OCI-LY1 (cell line): ENCODE results near the gene IQGAP2.

ENCODE experiments used
- H2AFZ ChIP-seq: fragments of 200-600 bp; sonication (generic), shearing (Covaris generic); 2 replicates; pipeline ENCODE4 v1.6.0; 2014; ENCODE audit warnings: antibody characterized with exemption, mild to moderate bottlenecking, low read length
- H3F3A ChIP-seq: fragments of 200-600 bp; sonication (generic), shearing (Covaris generic); 2 replicates; pipeline ENCODE4 v1.6.0; 2014; ENCODE audit warnings: mild to moderate bottlenecking, antibody characterized with exemption, low read length, moderate library complexity; ENCODE audit not compliant: insufficient read depth
- H3K27ac ChIP-seq: fragments of 200-600 bp; sonication (generic); 2 replicates; pipeline ENCODE4 v1.5.1; 2014; ENCODE audit warnings: low read length, mixed run types, mild to moderate bottlenecking, low read depth; ENCODE audit not compliant: poor library complexity, severe bottlenecking
- H3K27me3 ChIP-seq: fragments of 200-600 bp; sonication (generic); 2 replicates; pipeline ENCODE4 v1.6.0; 2014; ENCODE audit warnings: antibody characterized with exemption, mild to moderate bottlenecking, low read length, moderate library complexity; ENCODE audit not compliant: insufficient read depth
- H3K36me3 ChIP-seq: fragments of 200-600 bp; sonication (generic); 2 replicates; pipeline ENCODE4 v1.6.1; 2014; ENCODE audit warnings: mild to moderate bottlenecking, antibody characterized with exemption, low read length, moderate library complexity, mixed read lengths; ENCODE audit not compliant: insufficient read depth
- H3K4me1 ChIP-seq: fragments of 200-600 bp; sonication (generic); 2 replicates; pipeline ENCODE4 v1.5.1; 2014; ENCODE audit warnings: mild to moderate bottlenecking, low read length, moderate library complexity; ENCODE audit not compliant: insufficient read depth, severe bottlenecking
- H3K4me2 ChIP-seq: fragments of 200-600 bp; sonication (generic), shearing (Covaris generic); 2 replicates; pipeline ENCODE4 v1.6.1; 2014; ENCODE audit warnings: low read length
- H3K4me3 ChIP-seq: fragments of 200-600 bp; sonication (generic); 2 replicates; pipeline ENCODE4 v1.5.1; 2014; ENCODE audit warnings: low read length, low read depth, mild to moderate bottlenecking, mixed read lengths; ENCODE audit not compliant: poor library complexity, severe bottlenecking
- H3K79me2 ChIP-seq: fragments of 200-600 bp; shearing (Covaris generic); 2 replicates; pipeline ENCODE4 v1.6.1; 2016; ENCODE audit warnings: mixed run types, low read length, mixed read lengths; ENCODE audit not compliant: insufficient read depth
- H3K9ac ChIP-seq: fragments of 200-600 bp; sonication (generic), shearing (Covaris generic); 2 replicates; pipeline ENCODE4 v1.6.1; 2014; ENCODE audit warnings: mild to moderate bottlenecking, low read length, mixed read lengths
- H3K9me2 ChIP-seq: fragments of 200-600 bp; sonication (generic), shearing (Covaris generic); 2 replicates; pipeline ENCODE4 v1.6.1; 2014; ENCODE audit warnings: low read depth, mild to moderate bottlenecking, low read length, mixed read lengths
- H3K9me3 ChIP-seq: fragments of 200-600 bp; shearing (Covaris generic); 2 replicates; pipeline ENCODE4 v1.6.1; 2014; ENCODE audit warnings: low read length, mixed read lengths
- H4K20me1 ChIP-seq: fragments of 200-600 bp; sonication (generic), shearing (Covaris generic); 2 replicates; pipeline ENCODE4 v1.6.0; 2016; ENCODE audit warnings: mild to moderate bottlenecking, low read length; ENCODE audit not compliant: insufficient read depth
- CTCF ChIP-seq: fragments of 200-600 bp; sonication (generic), shearing (Covaris generic); IDR thresholded peaks from 2 replicates; pipeline ENCODE4 v1.5.1; 2017; ENCODE audit warnings: mild to moderate bottlenecking, antibody characterized with exemption, low read length, moderate library complexity, mixed read lengths
- EZH2 ChIP-seq: fragments of 200-600 bp; sonication (generic), shearing (Covaris generic); IDR thresholded peaks from 2 replicates; pipeline ENCODE4 v1.8.0; 2017; ENCODE audit warnings: borderline replicate concordance, mixed run types, mild to moderate bottlenecking, antibody characterized with exemption, low read length, moderate library complexity, mixed read lengths

The IQGAP2 gene

GRCh38 chr5:76667495-76667894, 264.4 kb downstream of the IQGAP2 start:
- H3K4me1 ChIP-seq: no peaks in the 10 kb centered on the region
- H3K79me2 ChIP-seq: no peaks in the 10 kb centered on the region
- H3K27me3 ChIP-seq: no peaks in the 10 kb centered on the region
- TF ChIP-seq CTCF (no peak), EZH2 (no peak)
- H3K9me3 ChIP-seq: no peaks in the 10 kb centered on the region
- no peaks in the 10 kb centered on the region for H3F3A ChIP-seq
- no peaks in the 10 kb centered on the region for H4K20me1 ChIP-seq
- no peak overlapping the region for H2AFZ ChIP-seq
- no peak overlapping the region for H3K4me3 ChIP-seq
- no peak overlapping the region for H3K4me2 ChIP-seq
- no peak overlapping the region for H3K27ac ChIP-seq
- no peaks in the 10 kb centered on the region for H3K36me3 ChIP-seq
- H3K9me2 ChIP-seq: no peaks in the 10 kb centered on the region
- H3K9ac ChIP-seq: no peak overlapping the region

DNA sequence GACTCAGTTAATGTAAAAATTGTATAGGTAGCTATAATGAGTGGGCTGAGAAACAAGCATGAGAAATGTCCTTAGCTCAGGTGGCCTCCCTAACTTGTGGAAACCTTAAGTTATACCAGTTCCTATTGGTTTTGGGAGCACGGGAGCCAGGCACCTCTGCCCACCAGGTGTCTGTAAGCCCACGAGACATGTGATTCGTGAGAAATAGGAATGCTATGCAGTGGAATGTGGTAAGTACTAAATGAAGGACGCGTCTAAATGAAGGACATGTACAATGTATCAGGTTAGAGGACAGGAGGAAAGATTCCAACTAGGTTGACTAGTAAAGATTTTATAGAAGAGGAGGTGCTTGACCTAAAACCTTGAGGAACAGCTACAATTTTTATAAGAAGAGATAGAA, 266.2 kb downstream of the IQGAP2 start:
- no peaks in the 10 kb centered on the region for H3F3A ChIP-seq
- H2AFZ ChIP-seq: no peak overlapping the region
- no peak overlapping the region for H3K9ac ChIP-seq
- no peaks in the 10 kb centered on the region for H3K9me3 ChIP-seq
- H3K27me3 ChIP-seq: no peaks in the 10 kb centered on the region
- H3K36me3 ChIP-seq: no peaks in the 10 kb centered on the region
- H3K27ac ChIP-seq: no peak overlapping the region
- H3K4me3 ChIP-seq: no peak overlapping the region
- no peaks in the 10 kb centered on the region for H3K79me2 ChIP-seq
- no peaks in the 10 kb centered on the region for H3K4me1 ChIP-seq
- H3K4me2 ChIP-seq: no peak overlapping the region
- H4K20me1 ChIP-seq: no peaks in the 10 kb centered on the region
- no peak for TF ChIP-seq CTCF
- TF ChIP-seq EZH2: no peak
- H3K9me2 ChIP-seq: no peaks in the 10 kb centered on the region

DNA sequence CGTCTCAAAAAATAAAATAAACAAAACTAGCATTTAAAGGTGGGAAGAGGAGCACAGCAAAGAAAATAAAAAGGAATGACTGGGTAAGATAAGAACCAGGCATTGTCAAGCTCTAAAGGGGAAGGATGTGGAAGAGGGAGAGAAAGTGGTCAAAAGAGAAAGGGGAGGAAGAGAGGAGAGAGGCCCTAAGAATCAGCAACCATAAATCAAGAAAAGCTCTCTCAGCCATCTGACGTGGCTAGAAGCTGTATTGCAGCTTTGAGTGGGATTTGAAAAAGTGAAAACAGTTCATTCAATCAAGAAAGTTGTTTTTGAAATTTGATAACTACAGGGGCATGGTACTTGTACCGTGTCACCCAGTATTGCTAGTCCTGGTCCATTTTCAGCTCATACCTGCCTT, 267.4 kb downstream of the IQGAP2 start:
- H3K27me3 ChIP-seq: no peaks in the 10 kb centered on the region
- no peak overlapping the region for H3K4me2 ChIP-seq
- H3F3A ChIP-seq: no peaks in the 10 kb centered on the region
- no peaks in the 10 kb centered on the region for H3K9me3 ChIP-seq
- H3K27ac ChIP-seq: no peak overlapping the region
- H2AFZ ChIP-seq: no peak overlapping the region
- no peaks in the 10 kb centered on the region for H4K20me1 ChIP-seq
- no peak overlapping the region for H3K4me3 ChIP-seq
- no peaks in the 10 kb centered on the region for H3K79me2 ChIP-seq
- H3K9ac ChIP-seq: no peak overlapping the region
- no peak for TF ChIP-seq CTCF
- TF ChIP-seq EZH2: no peak
- H3K36me3 ChIP-seq: no peaks in the 10 kb centered on the region
- H3K9me2 ChIP-seq: no peaks in the 10 kb centered on the region
- no peaks in the 10 kb centered on the region for H3K4me1 ChIP-seq
